ENCODE measurements around the gene NOL3.
A peak's percentile ranks its signal among the peaks of the same experiment; 100 is the strongest.

NOL3 gene

DNA sequence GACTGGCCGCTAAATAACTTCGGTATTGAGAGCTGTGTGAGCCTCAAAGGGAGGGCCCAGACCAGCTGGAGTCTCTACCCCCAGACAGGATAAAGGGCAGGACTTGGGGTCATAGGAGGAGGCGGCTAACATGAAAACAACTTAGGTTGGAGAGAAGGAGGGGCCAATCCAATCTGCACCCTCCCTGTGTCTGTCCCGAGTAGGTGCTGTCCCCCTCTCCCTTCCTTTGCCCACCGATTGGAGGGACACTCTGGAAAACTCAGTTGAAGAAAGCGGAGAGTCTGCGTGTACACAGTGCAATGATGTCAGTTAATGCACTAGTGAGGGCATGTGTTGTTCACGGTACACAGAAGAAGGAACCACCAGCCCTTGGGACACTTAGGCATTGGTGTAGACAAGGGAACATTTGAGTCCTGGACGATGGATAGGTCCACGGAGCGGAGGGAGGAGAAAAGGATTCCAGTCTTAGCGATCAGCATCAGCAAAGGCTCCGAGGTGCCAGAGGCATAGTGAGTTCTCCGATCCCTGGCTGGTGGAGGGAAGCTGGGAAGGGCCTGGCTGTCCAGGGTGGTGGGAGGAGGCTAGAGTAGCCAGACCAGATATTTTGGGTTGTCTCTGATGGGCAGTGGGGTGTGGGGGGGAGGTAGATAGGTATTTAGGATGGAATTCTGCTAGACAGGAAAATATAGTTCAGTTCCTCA lies 761 bp downstream of the NOL3 start:
- no peak for DNase-seq (ENCODE audit: low read depth)

DNA sequence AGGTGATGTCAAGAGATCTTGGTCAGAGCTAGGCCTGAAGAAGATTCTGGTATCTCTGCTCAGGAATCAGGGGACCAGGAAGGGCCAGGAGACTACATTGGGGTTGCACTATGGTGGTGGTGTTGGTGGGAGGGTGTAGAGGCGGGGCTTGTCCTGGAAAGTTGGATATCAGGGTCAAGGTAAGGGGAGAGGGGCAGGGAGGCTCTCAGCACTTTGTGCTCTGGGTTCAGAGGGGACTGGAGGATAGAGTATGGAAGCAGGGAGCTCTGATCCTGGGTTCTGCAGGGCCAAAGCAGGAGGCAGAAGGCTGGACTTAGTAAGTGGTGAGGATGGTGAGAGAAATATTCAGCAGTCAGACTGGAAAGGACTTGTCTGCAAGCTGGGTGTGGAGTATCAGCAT lies 3.0 kb downstream of the NOL3 start:
- no peak for DNase-seq (ENCODE audit: low read depth)

DNA sequence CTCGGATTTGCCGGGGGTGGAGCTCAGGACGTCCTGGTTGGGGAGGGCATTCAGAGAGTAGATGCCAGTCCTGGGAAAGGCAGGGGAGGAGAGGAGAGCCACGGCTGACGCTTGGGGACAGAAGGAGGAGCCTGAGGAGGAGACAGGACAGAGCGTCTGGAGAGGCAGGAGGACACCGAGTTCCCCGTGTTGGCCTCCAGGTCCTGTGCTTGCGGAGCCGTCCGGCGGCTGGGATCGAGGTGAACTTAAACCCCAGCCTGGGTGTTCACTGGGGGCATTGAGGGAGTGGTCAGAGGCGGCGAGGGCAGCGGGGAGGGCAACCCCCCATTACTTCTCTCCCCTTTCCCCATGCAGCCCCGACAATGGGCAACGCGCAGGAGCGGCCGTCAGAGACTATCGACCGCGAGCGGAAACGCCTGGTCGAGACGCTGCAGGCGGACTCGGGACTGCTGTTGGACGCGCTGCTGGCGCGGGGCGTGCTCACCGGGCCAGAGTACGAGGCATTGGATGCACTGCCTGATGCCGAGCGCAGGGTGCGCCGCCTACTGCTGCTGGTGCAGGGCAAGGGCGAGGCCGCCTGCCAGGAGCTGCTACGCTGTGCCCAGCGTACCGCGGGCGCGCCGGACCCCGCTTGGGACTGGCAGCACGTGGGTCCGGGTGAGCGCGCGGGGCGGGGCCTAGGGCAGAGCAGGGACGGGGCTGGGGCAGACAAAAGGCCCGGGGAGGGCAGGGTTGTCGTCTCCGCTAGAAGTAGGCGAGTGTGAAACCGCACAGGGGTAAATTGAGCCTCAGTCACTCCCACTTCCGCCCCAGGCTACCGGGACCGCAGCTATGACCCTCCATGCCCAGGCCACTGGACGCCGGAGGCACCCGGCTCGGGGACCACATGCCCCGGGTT lies 3.7 kb downstream of the NOL3 start:
- DNase-seq (ENCODE audit: low read depth) = peak; percentile 25

DNA sequence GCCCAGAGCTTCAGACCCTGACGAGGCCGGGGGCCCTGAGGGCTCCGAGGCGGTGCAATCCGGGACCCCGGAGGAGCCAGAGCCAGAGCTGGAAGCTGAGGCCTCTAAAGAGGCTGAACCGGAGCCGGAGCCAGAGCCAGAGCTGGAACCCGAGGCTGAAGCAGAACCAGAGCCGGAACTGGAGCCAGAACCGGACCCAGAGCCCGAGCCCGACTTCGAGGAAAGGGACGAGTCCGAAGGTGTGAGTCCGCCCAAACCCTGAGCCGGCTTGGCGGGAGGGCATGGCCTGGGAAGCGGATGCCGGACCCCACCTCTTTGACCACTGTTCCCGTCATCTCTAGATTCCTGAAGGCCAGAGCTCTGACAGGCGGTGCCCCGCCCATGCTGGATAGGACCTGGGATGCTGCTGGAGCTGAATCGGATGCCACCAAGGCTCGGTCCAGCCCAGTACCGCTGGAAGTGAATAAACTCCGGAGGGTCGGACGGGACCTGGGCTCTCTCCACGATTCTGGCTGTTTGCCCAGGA lies 4.4 kb downstream of the NOL3 start:
- DNase-seq (ENCODE audit: low read depth) = no peak

DNA sequence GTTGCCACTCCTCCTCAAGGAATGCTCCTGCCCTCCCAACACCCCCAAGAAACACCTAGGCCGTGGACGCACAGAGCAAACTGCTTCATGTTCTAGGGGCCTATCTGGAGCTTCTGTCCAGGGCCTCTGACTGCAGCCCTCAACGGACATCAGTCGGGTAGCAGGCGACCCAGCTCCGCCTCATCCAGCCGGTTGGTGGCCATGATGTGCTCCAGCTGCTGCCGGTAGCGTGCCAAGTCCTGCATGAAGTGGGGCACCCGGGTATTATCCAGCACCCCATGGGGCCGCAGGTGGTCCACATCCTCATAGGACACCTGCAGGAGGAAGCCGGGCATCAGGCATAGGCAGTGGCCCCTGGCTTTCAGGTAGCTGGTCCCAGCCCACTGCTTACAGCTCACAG lies 6.3 kb downstream of the NOL3 start:
- DNase-seq (ENCODE audit: low read depth) = no peak

DNA sequence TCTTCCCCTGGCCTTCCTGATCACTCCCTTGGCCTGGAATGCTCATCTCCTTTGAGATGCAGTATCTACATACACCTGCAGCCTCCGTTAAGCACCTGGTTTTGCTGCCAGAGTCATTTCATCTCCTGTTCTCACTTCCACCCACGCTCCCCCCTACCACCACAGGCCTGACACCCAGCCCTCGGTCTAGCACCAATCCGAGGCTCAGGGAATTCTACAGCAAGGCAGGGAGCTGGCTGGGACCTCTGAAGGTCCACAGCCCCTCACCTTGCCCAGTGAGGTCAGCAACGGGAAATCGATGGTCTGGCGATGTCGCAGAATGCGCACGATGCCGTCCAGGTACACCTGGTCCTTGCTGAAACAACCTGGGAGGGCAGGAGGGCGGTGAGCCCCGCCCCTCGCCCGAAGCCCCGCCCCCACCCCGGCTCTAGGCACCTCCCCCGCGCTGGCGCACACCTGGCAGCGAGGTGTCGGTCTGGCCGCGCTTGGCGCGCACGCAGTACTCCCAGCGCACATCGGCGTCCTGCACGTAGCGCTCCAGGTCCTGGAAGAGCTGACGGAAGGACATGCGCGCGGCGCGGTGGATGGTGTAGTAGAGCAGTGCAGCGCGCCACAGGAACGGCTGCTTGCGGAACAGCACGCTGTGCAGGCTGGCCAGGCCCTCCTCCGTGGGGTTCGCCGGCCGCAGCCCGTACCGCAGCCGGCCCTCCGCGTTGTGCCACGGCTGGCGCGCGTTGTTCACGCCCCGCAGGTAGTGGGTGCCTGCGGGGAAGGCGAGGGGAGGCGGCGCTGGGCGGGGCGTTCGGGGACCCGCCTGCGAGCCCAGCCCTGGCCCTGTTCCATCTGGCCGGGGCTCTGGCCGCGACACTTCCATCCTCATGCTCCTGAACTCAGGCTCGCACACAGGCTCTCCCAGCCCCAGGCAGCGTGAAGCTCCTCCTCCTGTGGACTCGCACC lies 7.7 kb downstream of the NOL3 start:
- DNase-seq (ENCODE audit: low read depth) = no peak

DNA sequence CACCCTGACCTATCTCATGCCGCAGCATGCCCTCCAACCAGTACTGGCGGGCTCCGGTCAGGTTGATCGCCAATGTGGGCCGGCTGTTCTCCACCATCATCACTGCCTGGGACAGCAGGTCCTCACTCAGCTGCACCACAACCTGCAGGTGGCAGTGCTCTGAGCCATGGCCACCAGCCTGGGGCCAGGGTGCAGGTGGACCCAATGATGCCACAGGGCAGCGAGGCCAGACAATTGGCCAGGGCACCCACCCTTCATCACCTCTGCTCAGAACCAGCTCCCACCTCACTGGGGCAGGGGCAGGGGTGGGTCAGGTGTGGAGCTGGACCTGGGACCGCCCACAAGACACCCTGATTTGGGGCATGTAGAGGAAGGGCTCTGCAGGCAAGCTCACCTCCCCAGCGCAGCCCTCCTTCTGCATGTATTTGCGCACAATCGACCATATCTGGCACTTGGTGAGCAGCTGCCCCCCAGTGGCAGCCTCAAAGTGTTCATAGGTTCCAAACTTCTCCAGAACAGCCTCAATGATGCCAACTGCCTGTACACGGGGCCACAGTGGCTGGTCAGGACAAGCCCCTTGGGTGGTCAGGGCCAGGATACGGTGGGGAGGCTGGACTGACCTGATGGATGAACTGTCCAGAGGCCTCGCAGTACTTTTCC lies 9.2 kb downstream of the NOL3 start:
- no peak for DNase-seq (ENCODE audit: low read depth)

DNA sequence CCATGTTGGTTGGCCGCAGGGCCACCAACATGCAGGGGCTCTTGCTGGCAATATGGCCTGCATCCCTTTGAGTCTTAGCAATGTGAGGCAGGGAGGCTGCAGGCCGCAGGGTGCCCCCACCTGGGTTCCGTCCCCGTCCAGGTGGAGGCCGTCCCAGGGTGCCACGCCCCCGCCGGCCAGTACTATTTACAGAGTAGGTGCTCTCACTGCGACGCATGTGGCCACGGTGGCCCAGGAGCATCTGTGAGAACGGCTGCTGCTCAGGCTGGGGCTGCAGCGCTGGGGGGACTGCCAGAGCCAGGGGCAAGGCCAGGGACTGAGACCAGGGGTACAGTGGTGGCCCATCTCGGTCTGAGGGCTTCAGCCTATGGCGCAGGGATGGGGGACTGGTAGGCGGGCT lies 9.8 kb downstream of the NOL3 start:
- DNase-seq (ENCODE audit: low read depth) = no peak

DNA sequence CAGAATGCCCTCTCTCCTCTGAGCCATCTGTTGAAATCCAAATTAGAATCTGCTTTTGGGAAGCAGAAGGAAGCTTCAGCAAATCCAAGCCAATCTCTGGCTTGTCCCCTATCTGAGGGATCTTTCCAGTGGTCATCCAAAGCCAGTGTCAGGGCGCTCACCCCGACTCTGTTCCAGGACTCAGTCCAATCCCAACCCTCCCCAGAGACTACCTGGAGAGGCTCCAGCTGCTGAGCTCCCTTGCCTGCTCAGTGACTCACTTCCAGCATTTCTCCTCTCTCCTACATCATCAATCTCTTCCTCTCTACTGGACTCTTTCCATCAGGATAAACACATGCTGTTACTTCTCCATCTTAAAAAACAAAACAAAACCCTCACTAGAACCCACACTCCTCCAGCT lies 11.0 kb downstream of the NOL3 start:
- no peak for DNase-seq (ENCODE audit: low read depth)

DNA sequence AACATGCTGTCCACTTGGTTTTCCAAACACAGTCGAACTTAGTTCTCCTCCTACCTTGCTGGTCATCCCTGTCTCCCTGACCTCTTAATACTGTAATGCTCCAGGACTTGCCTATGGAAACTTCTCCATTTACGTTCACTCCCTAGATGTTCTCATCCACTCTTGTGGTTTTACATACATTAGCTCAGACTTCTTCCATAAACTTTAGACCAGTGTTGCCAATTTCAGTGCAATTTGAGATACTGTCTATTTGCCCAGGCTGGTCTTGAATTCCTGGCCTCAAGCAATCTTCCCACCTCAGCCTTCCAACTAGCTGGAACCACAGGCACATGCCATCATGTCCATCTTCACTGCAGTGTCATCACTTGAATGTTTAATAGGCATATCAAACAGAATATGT lies 11.9 kb downstream of the NOL3 start:
- DNase-seq (ENCODE audit: low read depth) = no peak

DNA sequence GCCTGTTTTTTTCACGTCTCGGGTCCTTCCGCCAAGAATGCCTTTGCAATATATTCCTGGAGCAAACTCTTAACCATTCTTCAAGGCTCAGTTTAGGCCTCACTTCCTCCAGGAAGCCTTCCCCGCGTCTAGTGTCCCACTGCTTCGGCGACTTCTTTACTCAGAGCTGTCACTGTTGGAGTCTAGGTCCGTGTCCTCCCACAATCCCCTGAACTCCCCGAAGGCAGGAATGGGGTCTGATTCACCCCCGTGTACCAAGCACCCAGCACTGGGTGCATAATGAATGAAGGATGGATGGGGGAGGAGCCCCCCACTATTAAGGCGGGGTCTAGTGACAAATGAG lies 12.9 kb downstream of the NOL3 start:
- no peak for DNase-seq (ENCODE audit: low read depth)

DNA sequence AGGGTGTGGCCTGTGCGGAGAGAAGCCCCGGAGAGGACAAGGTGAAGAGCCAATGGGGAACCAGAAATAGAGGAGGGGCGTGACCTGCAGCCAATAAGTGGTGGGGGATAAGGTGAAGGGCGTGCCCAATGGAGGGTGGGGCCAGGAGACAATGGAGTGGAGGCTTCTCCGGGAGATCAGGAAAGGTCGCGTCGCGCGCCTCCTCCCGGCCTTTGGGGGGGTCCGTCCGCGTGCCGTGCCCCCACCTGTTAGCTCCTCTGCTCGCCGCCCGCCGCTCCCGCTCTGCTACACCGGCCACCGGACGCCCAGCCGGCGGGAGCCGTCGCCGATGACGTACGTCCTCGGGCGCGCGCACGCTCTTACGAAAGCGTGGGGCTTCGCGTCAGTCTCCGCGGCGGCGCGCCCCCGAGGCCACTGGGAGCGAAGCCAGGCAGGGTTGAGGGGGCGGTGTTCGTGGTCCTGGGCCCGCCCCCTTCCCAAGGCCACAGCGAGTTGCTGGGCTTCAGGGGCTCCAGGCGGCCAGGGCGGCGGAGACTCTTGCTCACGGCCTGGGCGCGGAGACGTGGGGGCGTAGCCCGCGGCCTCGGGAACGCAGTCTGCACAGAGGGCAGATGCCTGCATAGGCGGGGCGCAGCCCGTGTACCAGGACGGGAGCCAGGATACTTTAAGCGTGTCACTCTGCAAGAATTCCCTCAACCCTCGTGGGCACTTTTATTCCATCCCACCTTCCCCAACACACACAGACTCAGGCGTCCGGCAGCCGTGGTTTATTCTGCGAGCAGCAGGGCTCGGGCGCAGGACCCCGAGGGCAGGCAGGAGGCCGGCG lies 13.5 kb downstream of the NOL3 start, which contains the start of gene MATCAP1:
Gene MATCAP1 (minus strand): TSS at position 337 of the 826 bp plus-strand sequence. CDS start 3,353 bp downstream, outside the sequence.
- peak; percentile 87 for DNase-seq (ENCODE audit: low read depth)

DNA sequence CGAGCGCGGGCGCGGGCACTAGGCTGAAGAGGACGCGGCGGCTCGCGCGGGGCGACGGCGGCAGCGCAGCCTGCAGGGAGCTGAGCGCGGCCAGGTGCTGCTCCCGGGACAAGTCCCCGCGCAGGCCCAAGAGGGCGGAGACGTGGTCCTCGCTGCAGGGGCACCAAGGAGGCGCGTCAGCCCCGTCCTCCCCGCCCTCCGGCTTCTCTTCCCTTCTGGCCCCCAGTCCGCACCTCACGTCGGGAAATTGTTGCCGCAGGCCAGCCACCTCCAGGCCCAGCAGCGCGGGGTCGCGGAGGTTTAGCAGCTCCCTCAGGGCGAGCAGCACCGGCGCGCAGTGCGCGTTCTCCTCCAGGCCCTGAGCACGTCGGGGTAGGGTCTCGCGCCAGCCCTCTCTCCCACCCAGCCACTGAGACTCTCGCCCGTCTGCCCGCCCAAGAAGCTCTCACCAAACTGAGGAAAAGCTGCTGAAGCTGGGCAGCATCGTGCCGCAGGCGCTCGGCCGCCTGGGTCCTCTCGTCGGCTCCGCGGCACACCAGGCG lies 14.2 kb downstream of the NOL3 start:
- no peak for DNase-seq (ENCODE audit: low read depth)

DNA sequence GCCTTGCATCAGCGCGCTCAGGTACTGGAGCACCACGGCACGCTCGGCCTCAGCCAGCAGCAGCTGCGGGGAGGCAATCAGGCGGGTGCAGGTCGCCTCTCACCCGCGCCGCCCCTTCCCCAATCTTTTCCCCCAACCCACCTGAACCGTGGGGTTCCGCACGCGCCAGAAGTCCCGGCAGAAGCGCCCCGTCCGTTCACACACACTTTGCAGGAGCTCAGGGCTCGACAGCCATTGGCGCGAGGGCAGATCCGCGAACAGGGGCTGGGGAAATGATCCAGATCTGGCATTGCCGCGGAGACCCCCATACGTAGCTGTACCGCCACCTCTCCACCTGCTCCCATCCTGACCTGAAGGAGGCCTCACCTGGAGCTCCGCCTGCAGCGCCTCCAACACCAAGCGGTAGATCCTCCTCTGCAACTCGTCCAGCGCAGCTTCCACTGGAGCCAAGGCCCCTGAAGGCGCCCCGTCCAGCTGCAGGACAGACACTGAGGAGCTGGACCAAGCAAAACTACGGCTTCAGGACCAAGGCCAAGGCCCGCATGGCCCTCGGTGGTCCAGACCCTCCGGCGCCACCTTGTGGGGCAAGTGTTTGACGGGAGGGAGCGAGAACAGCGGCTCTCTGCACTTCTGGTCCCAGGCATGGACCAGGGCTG lies 14.8 kb downstream of the NOL3 start:
- DNase-seq (ENCODE audit: low read depth) = peak; percentile 75

DNA sequence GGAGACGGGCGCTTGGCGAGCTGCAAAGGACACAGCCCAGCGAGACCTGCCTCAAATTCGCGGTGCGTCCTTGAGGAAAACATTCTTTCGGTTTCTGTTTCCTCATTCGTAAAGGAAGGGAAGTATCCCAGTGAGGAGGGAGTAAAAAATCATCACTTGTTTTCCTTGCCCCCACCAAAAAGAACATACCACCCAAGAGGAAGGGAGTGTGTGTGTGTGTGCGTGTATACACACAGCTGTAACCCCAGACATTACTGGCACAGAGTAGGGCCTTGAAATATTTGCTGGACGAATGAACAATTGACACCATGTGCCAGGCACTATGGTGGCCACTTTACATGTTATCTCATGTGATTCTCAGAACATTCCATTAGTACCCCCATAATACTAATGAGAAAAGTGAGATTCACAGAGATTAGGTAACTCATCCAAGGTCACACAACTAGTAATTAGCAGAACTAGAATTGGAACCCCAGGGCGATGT lies 15.4 kb downstream of the NOL3 start:
- no peak for DNase-seq (ENCODE audit: low read depth)

DNA sequence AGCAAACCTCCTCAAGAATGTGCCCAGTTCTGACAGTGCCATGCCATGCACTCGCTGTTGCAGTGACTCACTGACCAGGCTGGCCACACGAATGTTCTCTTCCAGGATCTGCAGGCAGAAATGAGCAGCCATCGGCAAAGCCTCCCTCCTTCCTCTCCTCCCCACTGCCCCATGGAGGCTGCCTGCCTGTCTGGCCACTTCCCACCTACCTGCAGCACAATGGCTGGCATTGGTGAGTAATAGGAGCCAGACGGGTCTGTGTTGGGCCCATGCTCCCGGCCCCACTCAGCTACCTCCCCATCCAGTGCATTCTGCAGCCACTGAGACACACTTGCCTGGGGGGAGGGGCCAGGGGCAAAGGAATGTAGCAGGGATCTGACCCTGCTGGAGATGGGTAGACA lies 16.2 kb downstream of the NOL3 start:
- no peak for DNase-seq (ENCODE audit: low read depth)

DNA sequence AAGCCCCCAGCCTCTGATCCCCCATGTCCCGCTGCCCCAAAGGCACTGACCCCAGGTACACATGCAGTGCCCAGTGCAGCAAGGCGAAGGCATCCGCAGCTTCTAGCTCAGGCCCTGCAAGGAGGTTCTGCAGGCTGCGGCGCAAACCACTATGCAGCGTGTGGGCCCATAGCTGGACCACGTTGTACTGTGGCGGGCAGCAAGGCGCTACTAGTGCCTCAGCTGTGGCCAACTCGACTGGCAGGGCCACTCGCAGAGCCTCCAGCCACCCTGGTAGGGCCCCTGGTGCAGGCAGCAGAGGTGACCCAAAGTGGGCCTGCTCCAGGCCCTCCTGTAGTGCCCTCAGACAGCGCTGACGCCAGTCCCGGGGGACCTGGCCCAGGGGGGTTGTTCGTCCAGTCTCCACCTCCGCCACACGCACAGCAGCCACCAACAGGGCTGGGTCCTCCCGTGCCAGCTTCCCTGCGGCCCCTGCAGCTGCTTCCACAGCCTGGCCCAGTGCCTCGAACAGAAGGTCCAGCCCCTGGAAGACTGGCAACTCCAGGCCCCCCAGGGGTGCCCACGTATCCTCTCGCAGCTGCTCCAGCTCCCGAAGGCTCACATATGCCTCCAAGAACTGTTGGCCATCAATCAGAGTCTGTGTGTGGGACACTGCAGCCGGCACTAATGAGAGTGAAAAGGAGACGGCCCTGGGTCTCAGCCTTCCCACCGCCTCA lies 17.0 kb downstream of the NOL3 start:
- DNase-seq (ENCODE audit: low read depth) = no peak

DNA sequence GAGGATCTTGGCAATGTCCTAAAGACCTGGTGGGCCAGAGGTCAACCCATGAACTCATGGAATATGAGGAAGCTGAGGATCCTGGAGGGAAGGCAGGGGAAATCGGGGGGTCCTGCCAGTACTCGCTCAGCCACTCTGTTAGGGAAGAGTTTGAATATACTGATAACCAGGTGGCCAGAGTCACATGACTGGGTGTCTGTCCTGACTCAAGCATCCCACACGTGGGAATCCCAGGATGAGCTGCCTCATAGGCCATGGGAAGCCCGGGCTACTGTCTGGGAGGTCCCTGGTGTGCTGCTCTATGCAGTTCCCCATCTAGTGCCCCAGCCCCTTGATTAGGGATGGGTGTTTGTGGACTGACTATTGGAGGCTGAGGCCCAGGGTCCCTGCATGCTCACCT lies 18.0 kb downstream of the NOL3 start:
- no peak for DNase-seq (ENCODE audit: low read depth)

DNA sequence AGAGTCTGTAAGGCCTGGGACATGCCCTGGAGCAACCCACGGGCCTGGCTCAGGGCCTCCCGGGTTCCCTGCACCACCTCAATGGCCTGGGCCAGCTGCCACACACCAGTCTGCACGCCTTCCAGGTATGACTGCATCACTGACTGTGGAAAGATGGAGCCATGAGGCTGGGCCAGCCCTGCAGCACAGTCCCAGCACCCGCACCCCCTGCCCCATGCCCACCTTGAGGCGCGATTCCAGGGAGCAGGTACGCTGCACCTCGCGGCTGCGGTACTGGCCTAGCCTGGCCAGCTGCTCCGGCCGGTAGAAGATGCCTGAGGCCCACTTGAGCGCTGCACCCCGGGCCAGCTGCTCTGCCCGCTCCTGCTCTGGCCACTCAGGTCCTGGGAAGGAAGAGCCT lies 18.5 kb downstream of the NOL3 start:
- DNase-seq (ENCODE audit: low read depth) = no peak
